Transverse colon (tissue), 4 donors: ENCODE data around the gene TXNDC17. TPM values are rescaled to one million over a fixed set of nuclear protein-coding genes. Genes with fewer than 3 reads are reported as not detected.

ENCODE experiments used
- DNase-seq: peaks from one replicate; pipeline ENCODE4 v3.0.0-alpha.2; 2019
- H3K27ac ChIP-seq, 4 donors: fragments of 200-600 bp; sonication (generic); 2 replicates each; pipeline ENCODE4 v1.5.1; 2016 to 2018; ENCODE audit warnings: inconsistent platforms in 4 of 4
- H3K27me3 ChIP-seq: fragments of 200-600 bp; sonication (generic); 2 replicates; pipeline ENCODE4 v1.5.1; 2017; ENCODE audit warnings: inconsistent platforms
- H3K36me3 ChIP-seq, 4 donors: fragments of 200-600 bp; sonication (generic); 2 replicates each; pipeline ENCODE4 v1.5.1; 2017 to 2019; ENCODE audit warnings: inconsistent platforms in 4 of 4
- H3K4me1 ChIP-seq, 4 donors: fragments of 200-600 bp; sonication (generic); 2 replicates each; pipeline ENCODE4 v1.5.1; 2017 to 2020; ENCODE audit warnings: inconsistent platforms in 4 of 4
- H3K4me3 ChIP-seq, 4 donors: fragments of 200-600 bp; sonication (generic); 1 replicate in 1 of 4; 2 replicates in 3 of 4; pipeline versions ENCODE4 v1.5.1 to v1.6.1; 2017 to 2019; ENCODE audit warnings: inconsistent platforms in 4 of 4
- H3K9me3 ChIP-seq, 2 donors: fragments of 200-600 bp; sonication (generic); 2 replicates each; pipeline ENCODE4 v1.5.1; 2017 to 2019; ENCODE audit warnings: inconsistent platforms in 2 of 2
- EP300 ChIP-seq: sonication (generic); formaldehyde crosslinking; IDR thresholded peaks from one replicate; pipeline ENCODE4 v1.6.1; 2017; ENCODE audit warnings: antibody characterized with exemption, low read depth
- POLR2A ChIP-seq: fragments of 450-650 bp; IDR thresholded peaks from one replicate; pipeline ENCODE4 v1.6.1; 2016; ENCODE audit warnings: antibody characterized with exemption, mild to moderate bottlenecking, moderate library complexity
- POLR2AphosphoS5 ChIP-seq, 3 donors: sonication (generic); formaldehyde crosslinking; IDR thresholded peaks; one replicate each; pipeline ENCODE4 v1.6.1; 2016; ENCODE audit warnings: antibody characterized with exemption in 3 of 3
- WGBS, 2 donors: methylation state at CpG; one replicate each; pipeline ENCODE4 v1.1.5; 2018; ENCODE audit warnings: low coverage in 1 of 2; 5-methylcytosine and 5-hydroxymethylcytosine counted together
- in situ Hi-C, 4 donors: fragments of 200-750 bp; cut with MboI; loops; one replicate each; pipeline versions ENCODE4 v1.15.0 to v1.15.1; 2017; ENCODE audit warnings: low sequenced_read_pairs in 3 of 4, low pct_ligation_motif_present in 1 of 4, low pct_unique_long_range_greater_than_20kb in 1 of 4
- intact Hi-C: fragments of 100-400 bp; cut with DNase I; formaldehyde crosslinking; loops from one replicate; pipeline ENCODE4 v1.15.1; 2023; ENCODE audit warnings: low total_unique reads
- total RNA-seq, 4 donors: library from RNA; depleted of rRNA; stranded (reverse); fragments of >200 nt; gene quantifications; one replicate each; pipeline ENCODE4 v1.1.0, GENCODE V29; 2016
- TF ChIP-seq, protein P1 (sequence below), 5 experiments: fragments of 200-600 bp in 3 of 5; fragments of 450-650 bp in 2 of 5; sonication (generic) in 3 of 5; IDR thresholded peaks; 1 replicate in 2 of 5; 2 replicates in 3 of 5; pipeline ENCODE4 v1.5.1; 2016 to 2017; ENCODE audit warnings: antibody characterized with exemption in 5 of 5, inconsistent platforms in 3 of 5, mild to moderate bottlenecking in 2 of 5, moderate library complexity in 1 of 5

The TXNDC17 gene
- total RNA-seq, 4 donors from 2014 or later: 60.2 to 439 (median 238) TPM

DNA sequence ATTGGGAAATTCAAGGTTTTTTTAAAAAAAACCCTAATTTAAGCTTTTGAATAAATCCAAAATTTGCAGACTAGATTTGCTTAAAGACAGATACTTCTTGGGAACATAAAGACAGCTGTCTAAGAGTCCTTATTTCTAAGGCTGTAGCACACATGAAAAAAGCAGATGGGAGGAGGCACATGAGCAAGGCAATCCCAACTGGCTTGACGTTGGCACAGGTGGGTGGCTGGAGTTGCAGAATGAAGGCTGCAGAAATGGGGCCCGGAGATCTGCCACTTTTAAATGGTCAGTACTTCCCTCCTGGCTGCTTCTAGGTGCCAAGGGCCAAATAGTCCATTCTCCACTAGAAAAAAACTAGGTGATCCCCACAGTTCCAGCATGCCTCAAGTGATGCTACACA is 4.8 kb upstream of the TXNDC17 start:
- intact Hi-C loops: loop anchor here (5.0 kb wide), 1 partner anchor 1554 kb away; no protein-coding TSS in a partner anchor

GRCh38 chr17:6636616-6637457 is 4.0 kb upstream of the TXNDC17 start:
- TF ChIP-seq EP300 (no peak), POLR2A (no peak), POLR2AphosphoS5 (IDR thresholded peaks at IDR 0.05) (no peak)
- TF ChIP-seq, protein P1, sequence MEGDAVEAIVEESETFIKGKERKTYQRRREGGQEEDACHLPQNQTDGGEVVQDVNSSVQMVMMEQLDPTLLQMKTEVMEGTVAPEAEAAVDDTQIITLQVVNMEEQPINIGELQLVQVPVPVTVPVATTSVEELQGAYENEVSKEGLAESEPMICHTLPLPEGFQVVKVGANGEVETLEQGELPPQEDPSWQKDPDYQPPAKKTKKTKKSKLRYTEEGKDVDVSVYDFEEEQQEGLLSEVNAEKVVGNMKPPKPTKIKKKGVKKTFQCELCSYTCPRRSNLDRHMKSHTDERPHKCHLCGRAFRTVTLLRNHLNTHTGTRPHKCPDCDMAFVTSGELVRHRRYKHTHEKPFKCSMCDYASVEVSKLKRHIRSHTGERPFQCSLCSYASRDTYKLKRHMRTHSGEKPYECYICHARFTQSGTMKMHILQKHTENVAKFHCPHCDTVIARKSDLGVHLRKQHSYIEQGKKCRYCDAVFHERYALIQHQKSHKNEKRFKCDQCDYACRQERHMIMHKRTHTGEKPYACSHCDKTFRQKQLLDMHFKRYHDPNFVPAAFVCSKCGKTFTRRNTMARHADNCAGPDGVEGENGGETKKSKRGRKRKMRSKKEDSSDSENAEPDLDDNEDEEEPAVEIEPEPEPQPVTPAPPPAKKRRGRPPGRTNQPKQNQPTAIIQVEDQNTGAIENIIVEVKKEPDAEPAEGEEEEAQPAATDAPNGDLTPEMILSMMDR (IDR thresholded peaks at IDR 0.05): no peak
- 94 to 100% methylated on average over 2 to 17 of the region's 17 CpGs for WGBS, 2 donors
- Histone ChIP-seq H3K27me3 (no peaks in the 10 kb centered on the region), H3K27ac (no peak overlapping the region), H3K4me3 (no peak overlapping the region), H3K9me3 (no peaks in the 10 kb centered on the region), H3K36me3 (peaks cover 0 to 20% (median 5%) of the 10 kb centered on the region in 4 donors), H3K4me1 (peaks cover 17 to 23% (median 22%) of the 10 kb centered on the region in 4 donors)
- intact Hi-C loops: loop anchor here (5.0 kb wide), 1 partner anchor 1555 kb away; no protein-coding TSS in a partner anchor
- no peak for DNase-seq
- in situ Hi-C loops: loop anchor here (25.0 kb wide), 2 partner anchors 175 to 375 kb away; partner anchors contain the start of genes BCL6B (in 1 of the 4) and RNASEK (in 1 of the 4)

More for the DNA sequence above, 4.8 kb upstream of the TXNDC17 start:
- H3K4me1 ChIP-seq: peaks cover 14 to 19% (median 16%) of the 10 kb centered on the region in 4 donors
- H3K36me3 ChIP-seq: peaks cover 0 to 24% (median 6%) of the 10 kb centered on the region in 4 donors
- DNase-seq: no peak
- no peak overlapping the region for H3K4me3 ChIP-seq
- no peak overlapping the region for H3K27ac ChIP-seq
- H3K27me3 ChIP-seq: no peaks in the 10 kb centered on the region
- TF ChIP-seq, protein P1 (IDR thresholded peaks at IDR 0.05): no peak
- TF ChIP-seq POLR2A (no peak), EP300 (no peak), POLR2AphosphoS5 (IDR thresholded peaks at IDR 0.05) (no peak)
- H3K9me3 ChIP-seq: no peaks in the 10 kb centered on the region
- 73 to 100% methylated on average over 1 to 2 of the region's 2 CpGs for WGBS, 2 donors
- in situ Hi-C loops: loop anchor here (25.0 kb wide), 2 partner anchors 174 to 376 kb away; partner anchors contain the start of genes BCL6B (in 1 of the 4) and RNASEK (in 1 of the 4)

GRCh38 chr17:6637458-6637840 is 3.4 kb upstream of the TXNDC17 start:
- no peaks in the 10 kb centered on the region for H3K9me3 ChIP-seq
- no peak for DNase-seq
- intact Hi-C loops (loop anchor here (5.0 kb wide), 1 partner anchor 1555 kb away; no protein-coding TSS in a partner anchor), in situ Hi-C loops (loop anchor here (25.0 kb wide), 2 partner anchors 175 to 375 kb away; partner anchors contain the start of genes BCL6B (in 1 of the 4) and RNASEK (in 1 of the 4))
- TF ChIP-seq, protein P1 (IDR thresholded peaks at IDR 0.05): no peak
- TF ChIP-seq POLR2AphosphoS5 (IDR thresholded peaks at IDR 0.05): no peak
- no peak for TF ChIP-seq EP300
- no peak for TF ChIP-seq POLR2A
- peaks cover 0 to 13% (median 2%) of the 10 kb centered on the region in 4 donors for H3K36me3 ChIP-seq
- H3K4me1 ChIP-seq: peaks cover 20 to 29% (median 28%) of the 10 kb centered on the region in 4 donors
- no peak overlapping the region for H3K27ac ChIP-seq
- no peaks in the 10 kb centered on the region for H3K27me3 ChIP-seq
- 89% methylated on average over 6 of the region's 6 CpGs; no CpG with 5 or more reads in 1 of the 2 donors for WGBS, 2 donors
- H3K4me3 ChIP-seq: no peak overlapping the region
